ENCODE measurements around the gene ZBTB20.

DNA sequence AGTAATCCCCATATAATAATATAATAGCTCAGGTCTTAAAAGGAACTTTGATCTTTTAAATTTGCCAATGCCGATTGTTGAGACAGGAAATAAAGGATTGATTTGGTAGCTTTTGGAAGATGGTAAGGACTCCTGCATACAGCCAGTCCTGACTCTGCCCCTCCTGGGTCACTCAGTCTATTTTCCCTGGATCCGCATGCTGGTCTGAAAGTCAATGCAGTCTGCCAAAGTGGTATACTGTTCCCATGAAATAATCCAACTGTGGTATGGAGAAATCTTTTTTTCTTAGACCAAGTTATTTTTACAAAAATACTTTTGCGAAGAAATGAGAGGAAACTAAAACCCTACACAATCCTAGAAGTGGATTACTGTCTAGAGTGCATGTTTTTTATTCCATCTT, 662.2 kb downstream of the ZBTB20 start:
- TF ChIP-seq, protein P1, sequence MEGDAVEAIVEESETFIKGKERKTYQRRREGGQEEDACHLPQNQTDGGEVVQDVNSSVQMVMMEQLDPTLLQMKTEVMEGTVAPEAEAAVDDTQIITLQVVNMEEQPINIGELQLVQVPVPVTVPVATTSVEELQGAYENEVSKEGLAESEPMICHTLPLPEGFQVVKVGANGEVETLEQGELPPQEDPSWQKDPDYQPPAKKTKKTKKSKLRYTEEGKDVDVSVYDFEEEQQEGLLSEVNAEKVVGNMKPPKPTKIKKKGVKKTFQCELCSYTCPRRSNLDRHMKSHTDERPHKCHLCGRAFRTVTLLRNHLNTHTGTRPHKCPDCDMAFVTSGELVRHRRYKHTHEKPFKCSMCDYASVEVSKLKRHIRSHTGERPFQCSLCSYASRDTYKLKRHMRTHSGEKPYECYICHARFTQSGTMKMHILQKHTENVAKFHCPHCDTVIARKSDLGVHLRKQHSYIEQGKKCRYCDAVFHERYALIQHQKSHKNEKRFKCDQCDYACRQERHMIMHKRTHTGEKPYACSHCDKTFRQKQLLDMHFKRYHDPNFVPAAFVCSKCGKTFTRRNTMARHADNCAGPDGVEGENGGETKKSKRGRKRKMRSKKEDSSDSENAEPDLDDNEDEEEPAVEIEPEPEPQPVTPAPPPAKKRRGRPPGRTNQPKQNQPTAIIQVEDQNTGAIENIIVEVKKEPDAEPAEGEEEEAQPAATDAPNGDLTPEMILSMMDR (conservative IDR thresholded peaks at IDR 0.05 in 1 of 2, IDR thresholded peaks at IDR 0.05 in 1 of 2; ENCODE audit: low read depth in 1 of 2, low read length in 2 of 2): no peak
- TF ChIP-seq EZH2 (IDR thresholded peaks at IDR 0.05; ENCODE audit: low read length, missing control alignments): no peak
